Left ventricle myocardium inferior (tissue), 1 donor: ENCODE data around the gene DCLK3. TPM values are rescaled to one million over a fixed set of nuclear protein-coding genes. Genes with fewer than 3 reads are reported as not detected.

ENCODE experiments used
- DNase-seq: peaks from one replicate; pipeline ENCODE4 v3.0.0-alpha.2; 2020
- H3K27ac ChIP-seq: fragments of 200-600 bp; replicated peaks from 2 replicates; pipeline ENCODE4 v1.8.0; 2021
- H3K27me3 ChIP-seq: fragments of 200-600 bp; 2 replicates; pipeline ENCODE4 v1.8.0; 2021; ENCODE audit warnings: low read depth
- H3K36me3 ChIP-seq: fragments of 200-600 bp; 2 replicates; pipeline ENCODE4 v1.8.0; 2021
- H3K4me1 ChIP-seq: fragments of 200-600 bp; 2 replicates; pipeline ENCODE4 v1.8.0; 2021
- H3K4me3 ChIP-seq: fragments of 200-600 bp; 2 replicates; pipeline ENCODE4 v1.8.0; 2021; ENCODE audit warnings: mild to moderate bottlenecking, moderate library complexity
- H3K9me3 ChIP-seq: fragments of 200-600 bp; replicated peaks from 2 replicates; pipeline ENCODE4 v1.8.0; 2021
- CTCF ChIP-seq: fragments of 200-600 bp; IDR thresholded peaks from 2 replicates; pipeline ENCODE4 v1.8.0; 2021; ENCODE audit warnings: antibody characterized with exemption, mild to moderate bottlenecking, borderline replicate concordance
- intact Hi-C: fragments of 100-400 bp; cut with micrococcal nuclease; formaldehyde crosslinking; loops from one replicate; pipeline ENCODE4 v1.11.0; 2022
- total RNA-seq: library from RNA; stranded (reverse); fragmentation: NEBNext Ultra II Directional; extraction: Animal tissue kit (Norgen Biotek cat#: 25700); gene quantifications from one replicate; pipeline ENCODE4 v1.2.1, GENCODE V29; 2021
- donor health status: DM: no; HTN: yes; CAD: no; lungs with severe emphysema.

DCLK3 gene
- total RNA-seq, 1 donor from 2014 or later: 0.16 TPM

GRCh38 chr3:36803091-36803791 is 38.9 kb upstream of the DCLK3 start:
- no peaks in the 10 kb centered on the region for H3K27me3 ChIP-seq
- no peak for DNase-seq
- H3K36me3 ChIP-seq: no peaks in the 10 kb centered on the region
- H3K4me3 ChIP-seq: no peak overlapping the region
- no peak for TF ChIP-seq CTCF
- no peaks in the 10 kb centered on the region for H3K4me1 ChIP-seq
- H3K27ac ChIP-seq: no peak overlapping the region
- peaks cover 30% of the 10 kb centered on the region for H3K9me3 ChIP-seq
- intact Hi-C loops: no loop called here

- intact Hi-C loops: no loop called here
- H3K27me3 ChIP-seq: no peaks in the 10 kb centered on the region
- no peak overlapping the region for H3K27ac ChIP-seq
- H3K36me3 ChIP-seq: no peaks in the 10 kb centered on the region
- TF ChIP-seq CTCF: no peak
- DNase-seq: no peak
- peaks cover 16% of the 10 kb centered on the region for H3K9me3 ChIP-seq
- no peak overlapping the region for H3K4me3 ChIP-seq
- H3K4me1 ChIP-seq: no peaks in the 10 kb centered on the region
Measured at GRCh38 chr3:36800533-36801116, 36.3 kb upstream of the DCLK3 start.

- no peaks in the 10 kb centered on the region for H3K27me3 ChIP-seq
- H3K36me3 ChIP-seq: no peaks in the 10 kb centered on the region
- intact Hi-C loops: no loop called here
- H3K27ac ChIP-seq: no peak overlapping the region
- peaks cover 5% of the 10 kb centered on the region for H3K9me3 ChIP-seq
- TF ChIP-seq CTCF: no peak
- no peak overlapping the region for H3K4me3 ChIP-seq
- H3K4me1 ChIP-seq: no peaks in the 10 kb centered on the region
- DNase-seq: no peak
Measured at GRCh38 chr3:36796881-36797280, 32.5 kb upstream of the DCLK3 start.

GRCh38 chr3:36796161-36796560 is 31.8 kb upstream of the DCLK3 start:
- H3K9me3 ChIP-seq: peaks cover 5% of the 10 kb centered on the region
- intact Hi-C loops: no loop called here
- TF ChIP-seq CTCF: no peak
- H3K27ac ChIP-seq: no peak overlapping the region
- no peak overlapping the region for H3K4me3 ChIP-seq
- DNase-seq: no peak
- H3K36me3 ChIP-seq: no peaks in the 10 kb centered on the region
- H3K27me3 ChIP-seq: no peaks in the 10 kb centered on the region
- no peaks in the 10 kb centered on the region for H3K4me1 ChIP-seq

- intact Hi-C loops: no loop called here
- H3K9me3 ChIP-seq: peaks cover 5% of the 10 kb centered on the region
Measured at GRCh38 chr3:36795622-36796021, 31.3 kb upstream of the DCLK3 start.

More at GRCh38 chr3:36795622-36796021, 31.3 kb upstream of the DCLK3 start:
- no peak overlapping the region for H3K27ac ChIP-seq
- DNase-seq: no peak
- no peaks in the 10 kb centered on the region for H3K36me3 ChIP-seq
- H3K4me3 ChIP-seq: no peak overlapping the region
- H3K27me3 ChIP-seq: no peaks in the 10 kb centered on the region
- no peaks in the 10 kb centered on the region for H3K4me1 ChIP-seq
- TF ChIP-seq CTCF: no peak
